NCI-H1417 (cell line): Measurements from ENCODE around the gene SLC16A4.
"Not testable (repeated sequence)": the region's sequence is repeated elsewhere in the genome, so short reads cannot be mapped to it uniquely, and the experiment has no call there.

ENCODE experiments used
- DNase-seq, 3 experiments: peaks; one replicate each; lab custom pipeline; 2025; lab: John Stamatoyannopoulos, UW

The SLC16A4 gene

DNA sequence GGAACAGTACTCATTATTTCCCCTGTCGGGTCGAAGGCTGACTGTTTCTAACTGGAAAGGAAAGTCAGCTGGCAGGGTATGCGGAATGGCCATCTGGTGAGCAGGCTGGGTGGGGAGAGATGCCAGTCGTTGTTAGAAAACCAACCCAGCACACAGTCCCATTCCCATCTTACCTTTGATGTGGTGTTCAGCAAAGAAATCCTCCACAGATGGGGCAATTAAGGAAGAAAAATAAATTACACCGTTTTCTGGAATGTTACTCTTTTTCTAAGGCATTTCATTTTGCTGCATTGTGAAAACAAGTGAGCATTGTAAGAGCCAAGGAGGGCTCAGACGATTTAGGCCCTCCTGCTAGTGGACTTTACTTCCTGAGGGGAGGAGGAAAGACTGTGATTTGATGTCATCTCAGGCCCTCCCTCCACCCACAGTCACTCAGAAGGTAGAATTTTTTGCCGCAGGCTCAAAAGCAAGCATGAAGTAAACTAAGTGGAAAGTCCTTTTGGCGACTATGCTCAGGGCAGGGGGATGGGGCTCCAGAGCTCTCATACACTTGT lies at the start of gene SLC16A4:
SLC16A4 (minus strand) TSS at position 335 of the 554 bp plus-strand sequence. CDS start 1,703 bp downstream, outside the sequence.
- no peak for DNase-seq

DNA sequence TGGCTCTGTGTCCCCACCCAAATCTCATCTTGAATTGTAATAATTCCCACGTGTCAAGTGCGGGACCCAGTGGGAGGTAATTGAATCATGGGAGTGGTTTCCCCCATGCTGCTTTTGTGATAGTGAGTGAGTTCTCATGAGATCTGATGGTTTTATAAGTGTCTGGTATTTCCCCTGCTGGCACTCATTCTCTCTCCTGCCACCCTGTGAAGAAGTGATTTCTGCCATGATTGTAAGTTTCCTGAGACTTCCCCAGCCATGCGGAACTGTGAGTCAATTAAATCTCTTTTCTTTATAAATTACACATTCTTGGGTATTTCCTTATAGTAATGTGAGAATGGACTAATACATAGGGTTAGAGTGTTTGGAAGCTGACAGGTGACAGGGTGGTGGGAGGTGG lies 49.0 kb upstream of the SLC16A4 start:
- DNase-seq: not testable (repeated sequence)

DNA sequence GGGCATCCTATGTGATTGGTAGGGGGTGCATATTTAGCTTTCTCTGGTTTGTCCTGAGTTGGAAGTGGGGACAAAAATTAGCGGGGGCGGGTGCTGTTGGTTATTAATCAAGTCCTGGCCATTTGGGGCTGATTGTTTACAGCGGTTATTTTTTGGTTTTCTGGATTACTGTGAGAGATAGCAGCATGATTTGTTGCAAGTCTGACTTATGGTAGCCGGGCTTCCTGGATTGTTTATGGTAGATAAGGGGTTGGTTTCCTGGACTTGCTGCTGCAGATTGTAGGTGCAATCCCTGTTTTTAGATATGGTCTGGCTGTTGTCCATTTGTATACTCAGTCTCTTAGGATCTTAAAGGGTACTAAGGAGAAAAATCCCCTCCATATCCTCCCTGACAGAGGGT lies 48.1 kb upstream of the SLC16A4 start:
- no peak for DNase-seq

DNA sequence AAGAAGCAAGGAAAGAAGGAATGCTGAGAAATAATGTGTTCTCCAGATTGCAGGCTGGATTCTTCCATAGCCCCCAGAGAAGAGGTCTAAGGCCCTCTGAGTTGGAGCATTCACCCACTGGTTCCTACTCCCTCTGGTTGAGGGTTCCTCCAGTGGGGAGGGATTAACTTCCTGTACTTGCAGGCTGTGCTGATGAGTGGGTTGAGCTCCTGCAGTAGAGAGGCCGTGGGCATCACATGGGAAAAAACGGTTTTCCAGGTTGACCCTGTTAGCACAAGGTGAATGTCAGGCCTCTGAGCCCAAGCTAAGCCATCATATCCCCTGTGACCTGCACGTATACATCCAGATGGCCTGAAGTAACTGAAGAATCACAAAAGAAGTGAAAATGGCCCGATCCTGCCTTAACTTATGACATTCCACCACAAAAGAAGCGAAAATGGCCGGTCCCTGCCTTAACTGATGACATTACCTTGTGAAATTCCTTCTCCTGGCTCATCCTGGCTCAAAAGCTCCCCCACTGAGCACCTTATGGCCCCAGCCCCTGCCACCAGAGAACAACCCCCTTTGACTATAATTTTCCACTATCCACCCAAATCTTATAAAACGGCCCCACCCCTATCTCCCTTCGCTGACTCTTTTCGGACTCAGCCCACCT lies 46.9 kb upstream of the SLC16A4 start:
- not testable (repeated sequence) for DNase-seq

DNA sequence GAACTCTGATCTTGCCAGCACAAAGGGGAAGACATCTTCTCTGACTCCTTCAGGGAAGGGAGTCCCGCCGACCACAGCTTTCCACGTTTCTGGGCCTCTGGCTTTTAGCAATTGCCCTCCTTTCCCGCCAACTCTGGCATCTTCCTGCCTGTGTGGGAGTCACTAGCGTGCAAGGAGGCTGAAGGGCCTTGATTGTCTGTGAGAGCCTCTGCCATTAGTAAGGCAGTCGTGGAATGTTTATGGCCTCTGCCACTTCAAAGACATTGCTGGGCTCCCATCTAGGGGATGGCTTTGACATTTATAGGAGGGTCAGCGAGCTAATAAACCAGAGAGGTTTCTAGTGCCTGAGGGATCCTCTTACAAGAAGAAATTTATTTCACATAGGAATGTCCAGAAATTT lies 45.8 kb upstream of the SLC16A4 start:
- no peak for DNase-seq

DNA sequence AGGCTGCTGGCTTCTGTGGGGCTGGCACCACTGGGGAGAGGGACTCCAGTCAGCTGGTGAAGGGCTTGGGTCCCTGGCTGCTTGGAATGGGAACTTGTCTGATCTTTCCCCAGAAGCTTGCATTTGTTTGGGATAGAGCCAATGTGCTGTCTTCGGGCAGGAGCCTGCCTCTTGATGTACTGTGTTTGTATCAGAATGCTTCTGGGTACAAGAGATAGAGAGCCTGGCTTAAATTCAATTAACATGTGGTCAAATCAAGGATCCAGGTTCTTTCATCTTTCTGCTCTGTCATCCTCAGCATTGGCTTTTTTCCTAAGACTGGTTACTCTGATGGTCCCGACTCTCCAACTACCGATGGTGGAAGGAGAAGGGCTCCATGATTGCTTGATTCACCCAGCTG lies 44.1 kb upstream of the SLC16A4 start:
- DNase-seq: no peak

DNA sequence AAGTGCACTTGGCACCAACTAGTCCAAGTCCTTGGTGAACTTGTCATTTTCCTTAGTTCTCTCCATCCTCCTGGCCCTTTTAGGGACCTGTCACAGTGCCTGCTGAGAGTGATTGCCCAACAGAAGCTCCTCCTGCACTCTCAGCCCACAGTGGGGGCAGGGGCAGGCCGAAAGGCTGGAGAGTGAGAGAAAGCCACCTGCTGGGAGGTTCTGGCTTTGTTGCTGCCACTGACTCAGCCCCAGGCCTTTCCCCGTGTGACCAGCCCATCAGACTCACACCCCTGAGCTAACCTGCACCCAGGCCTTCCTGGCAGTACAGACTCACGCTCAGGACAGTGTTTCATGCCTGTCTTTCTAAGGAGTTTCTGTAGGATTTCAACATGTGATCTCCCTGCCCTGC lies 43.0 kb upstream of the SLC16A4 start:
- peak in 2 of 3 experiments; percentile 7 to 38 for DNase-seq

DNA sequence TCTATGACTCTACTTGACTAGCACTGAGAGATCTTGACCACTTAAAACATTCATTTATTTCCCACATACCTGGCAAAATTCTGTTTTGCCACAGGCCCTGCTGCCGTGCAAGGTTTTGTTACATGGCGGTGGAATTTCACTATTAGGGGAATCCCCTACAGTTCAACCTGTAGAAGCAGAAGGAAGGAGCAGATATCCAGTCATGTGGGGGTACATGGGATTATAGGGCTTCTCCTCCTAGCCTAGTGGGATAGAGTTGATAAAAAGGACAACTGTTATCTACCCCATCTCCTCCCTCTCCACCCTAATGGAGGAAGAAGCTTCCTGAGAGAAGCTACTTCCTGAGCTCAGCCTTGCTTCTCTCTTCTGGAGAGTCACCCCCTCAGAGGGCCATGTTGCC lies 42.4 kb upstream of the SLC16A4 start:
- DNase-seq: no peak

DNA sequence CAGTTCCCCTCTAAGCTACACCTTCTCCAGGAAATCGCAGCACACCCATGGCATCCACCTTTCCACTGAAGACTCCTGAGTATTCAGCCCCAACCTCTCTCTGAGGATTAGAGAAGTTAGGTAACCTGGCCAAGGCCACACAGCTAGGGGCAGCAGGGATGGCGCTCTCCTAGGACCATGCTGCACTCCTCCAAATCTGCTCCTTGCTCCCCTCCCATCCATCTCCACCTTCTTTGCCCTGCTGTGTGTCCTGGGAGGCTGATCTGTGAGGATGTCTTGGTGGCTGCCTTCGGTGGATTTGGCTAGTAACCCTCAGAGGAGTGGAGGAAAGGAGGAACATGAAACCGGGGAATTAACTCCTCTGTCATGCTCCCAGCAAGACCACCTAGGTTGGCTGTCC lies 40.1 kb upstream of the SLC16A4 start:
- DNase-seq: no peak

DNA sequence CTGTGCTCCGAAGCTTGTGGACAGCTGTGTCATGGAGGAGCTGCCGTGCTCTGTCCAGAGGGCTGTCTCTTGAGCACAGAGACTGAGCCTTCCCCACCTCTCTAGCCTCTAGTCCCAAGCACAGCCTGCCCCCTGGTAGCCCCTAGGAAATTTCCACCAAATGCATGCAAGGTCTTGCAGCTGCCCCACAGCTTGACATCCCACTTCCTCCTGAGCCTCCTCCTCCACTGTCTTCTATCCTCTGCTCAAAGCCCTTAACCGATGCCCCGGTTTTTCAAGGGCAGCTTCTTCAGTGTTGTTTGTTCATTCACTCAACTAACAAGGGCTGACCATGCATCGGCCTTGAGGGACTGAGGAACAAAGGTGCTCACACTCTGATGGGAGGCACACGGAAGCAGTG lies 39.5 kb upstream of the SLC16A4 start:
- no peak for DNase-seq

DNA sequence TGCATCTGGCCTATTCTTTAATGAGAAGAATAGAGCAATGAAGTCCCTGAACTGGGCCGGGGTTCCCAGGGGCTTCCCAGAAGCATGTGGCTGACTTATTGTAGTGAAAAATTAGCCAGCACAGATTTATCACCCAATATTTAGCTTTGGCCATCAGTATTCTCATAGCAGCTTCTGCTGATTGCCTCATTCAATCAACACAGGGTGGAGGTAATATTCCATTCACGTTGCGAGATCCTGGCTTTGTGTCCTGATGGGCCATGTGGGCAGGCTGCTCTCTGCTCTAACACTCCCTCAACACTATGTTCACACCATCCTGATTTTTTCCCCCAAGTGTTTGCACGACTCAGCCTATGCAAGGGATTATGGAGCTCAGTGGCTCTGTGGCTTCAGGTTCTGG lies 38.1 kb upstream of the SLC16A4 start:
- no peak for DNase-seq

DNA sequence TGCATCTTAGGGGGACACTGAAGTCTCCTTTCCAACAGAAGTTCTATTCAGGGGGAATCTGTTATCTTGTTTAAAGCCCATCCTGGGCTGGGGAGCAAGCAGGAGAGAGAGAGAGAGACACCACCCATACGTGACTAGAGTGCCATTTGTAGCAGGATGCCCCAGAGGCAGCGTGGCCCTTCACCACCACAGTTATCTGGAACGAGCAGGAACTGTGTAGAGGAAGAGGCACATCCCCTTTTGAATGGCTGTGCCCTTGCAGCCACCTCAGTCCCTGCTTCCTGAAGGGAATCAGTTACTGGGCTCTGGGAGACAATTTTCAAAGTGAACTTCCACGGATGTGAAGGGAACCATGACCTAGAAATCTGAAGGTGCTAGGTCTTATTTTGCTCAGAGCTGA lies 36.0 kb upstream of the SLC16A4 start:
- no peak for DNase-seq

DNA sequence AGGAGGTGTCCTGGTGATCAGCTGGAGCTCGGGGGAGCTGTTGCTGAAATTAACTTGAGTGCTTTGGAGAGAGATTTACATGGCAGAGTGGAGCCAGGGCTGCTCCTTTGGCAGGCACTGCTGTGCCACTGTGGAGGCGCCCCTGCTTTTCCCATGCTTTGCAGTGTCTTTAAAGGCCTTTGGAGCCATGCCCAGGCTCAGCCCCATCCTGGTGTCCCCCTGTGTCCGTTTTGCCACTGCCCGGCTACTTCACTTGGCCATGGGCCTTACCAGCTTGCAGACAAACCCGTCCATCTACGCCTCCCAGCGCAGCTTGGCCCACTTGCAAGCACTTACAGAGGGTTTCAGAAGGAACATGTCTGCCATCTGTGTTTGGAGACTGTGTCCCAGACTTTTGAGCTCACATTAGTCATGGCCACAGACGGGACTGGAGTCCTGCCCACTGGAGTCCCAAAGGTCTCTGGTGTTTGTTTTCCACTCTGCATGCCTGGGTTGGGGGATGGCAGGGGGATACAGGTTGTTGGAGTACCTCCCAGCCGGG lies 34.9 kb upstream of the SLC16A4 start:
- no peak for DNase-seq

DNA sequence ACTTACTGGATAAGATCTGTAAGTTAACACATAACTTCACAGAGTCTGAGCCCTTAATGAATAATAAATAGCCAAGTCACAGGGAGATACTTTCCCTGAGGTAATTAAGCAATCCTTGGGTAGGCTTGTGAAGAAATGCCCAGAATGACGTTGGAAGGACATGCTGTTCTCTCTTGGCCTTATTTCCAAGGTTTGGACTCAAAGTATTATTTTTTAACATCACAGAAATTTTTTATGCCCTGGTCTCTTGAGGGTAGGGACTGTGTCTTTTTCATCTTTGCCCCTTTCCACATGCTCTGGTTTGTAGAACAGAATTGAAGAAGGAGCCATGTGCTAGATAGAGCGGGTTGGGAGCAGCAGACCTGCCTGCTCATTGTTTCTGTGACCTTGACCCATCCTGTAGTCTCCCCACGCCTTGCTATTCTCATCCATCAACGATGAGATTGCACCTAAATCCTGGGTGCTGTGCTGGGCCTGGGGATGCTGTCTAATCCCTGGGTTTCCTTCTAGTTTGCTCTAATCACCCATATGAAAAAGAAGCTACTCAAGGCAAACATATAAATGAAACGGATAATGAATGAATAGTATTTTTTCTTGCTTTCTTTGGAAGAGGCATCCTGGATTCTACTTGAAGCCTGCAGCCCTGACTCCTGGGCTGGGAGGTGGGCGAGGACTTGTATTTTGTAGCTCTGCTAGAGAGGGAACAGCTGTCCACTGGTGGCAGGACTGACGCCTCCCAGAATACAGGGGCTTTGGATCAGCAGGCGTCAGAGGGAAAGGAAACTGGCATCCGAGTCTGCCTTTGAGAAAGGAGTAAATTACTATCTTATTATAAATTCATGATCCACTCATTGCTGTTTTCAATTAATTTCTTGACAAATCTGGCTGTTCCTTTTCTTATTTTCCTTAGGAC lies 34.1 kb upstream of the SLC16A4 start:
- DNase-seq: no peak

DNA sequence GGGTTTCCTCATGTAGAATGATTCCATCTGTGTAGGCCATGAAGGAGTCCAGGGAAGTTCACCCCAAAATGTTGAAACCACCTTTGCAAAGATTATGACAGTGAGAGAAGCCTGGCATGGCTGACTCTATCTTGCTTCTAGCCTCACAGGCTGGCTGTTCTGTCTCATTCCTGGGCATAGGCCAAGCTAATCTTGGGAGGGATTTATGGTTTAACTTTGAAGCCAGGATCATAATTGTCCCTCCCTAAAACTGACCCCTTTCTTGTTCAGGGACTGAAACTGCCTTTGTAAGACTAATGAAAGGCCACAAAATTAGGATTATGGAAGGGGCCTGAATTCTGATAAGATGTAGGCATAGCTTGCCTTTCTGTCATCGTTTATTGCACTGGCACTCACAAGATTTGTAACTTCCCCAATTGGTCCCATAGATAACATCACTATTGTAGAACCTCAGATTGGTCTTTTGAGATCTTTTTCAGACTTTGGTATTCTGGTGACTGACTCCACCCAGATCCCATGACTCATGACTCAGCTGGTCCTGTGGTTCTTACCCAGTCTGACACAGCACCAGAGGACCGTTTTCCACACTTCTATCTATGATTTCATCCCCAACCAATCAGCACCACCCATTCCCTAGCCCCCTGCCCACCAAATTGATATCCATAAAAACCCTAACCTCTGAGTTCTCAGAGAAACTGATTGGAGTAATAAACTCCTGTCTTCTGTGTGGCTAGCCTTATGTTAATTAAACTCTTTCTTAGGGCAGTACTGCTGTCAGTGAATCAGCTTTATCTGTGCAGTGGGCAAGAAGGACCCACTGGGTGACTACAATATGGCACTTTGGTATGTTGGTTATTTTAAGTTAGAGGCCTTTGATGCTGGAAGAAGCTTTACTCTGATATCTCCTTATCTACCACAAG lies 30.3 kb upstream of the SLC16A4 start:
- DNase-seq: no peak

DNA sequence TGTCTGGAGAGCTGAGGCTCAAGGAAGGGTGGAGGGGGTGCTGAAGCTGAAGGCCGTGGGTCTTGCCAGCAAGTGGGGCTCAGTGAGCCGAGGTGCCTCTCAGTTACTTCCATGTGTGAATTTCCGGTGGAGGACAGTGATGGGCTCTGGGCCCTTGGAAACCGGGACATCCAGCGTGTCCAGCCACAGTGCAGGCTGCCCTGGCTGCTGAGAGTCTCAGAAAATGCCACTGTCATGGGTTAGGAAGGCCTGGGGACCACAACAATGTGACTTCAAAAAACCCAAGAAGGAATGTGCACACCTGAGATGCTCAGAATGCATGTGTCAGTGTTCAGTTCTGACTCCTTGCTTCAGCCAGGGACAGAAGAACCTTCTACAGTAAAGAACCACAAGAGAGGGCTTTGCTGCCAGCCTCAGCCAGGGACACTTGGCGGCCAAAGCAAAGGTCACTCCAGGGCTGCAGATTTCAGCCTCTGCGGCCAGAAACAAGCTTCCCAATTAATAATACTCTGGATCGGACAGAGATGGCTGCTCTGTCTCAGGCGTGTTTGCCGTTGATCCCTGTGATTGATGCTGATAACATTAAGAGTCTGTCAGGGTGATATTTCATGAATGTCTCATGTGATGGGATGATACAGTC lies 29.3 kb upstream of the SLC16A4 start:
- no peak for DNase-seq

DNA sequence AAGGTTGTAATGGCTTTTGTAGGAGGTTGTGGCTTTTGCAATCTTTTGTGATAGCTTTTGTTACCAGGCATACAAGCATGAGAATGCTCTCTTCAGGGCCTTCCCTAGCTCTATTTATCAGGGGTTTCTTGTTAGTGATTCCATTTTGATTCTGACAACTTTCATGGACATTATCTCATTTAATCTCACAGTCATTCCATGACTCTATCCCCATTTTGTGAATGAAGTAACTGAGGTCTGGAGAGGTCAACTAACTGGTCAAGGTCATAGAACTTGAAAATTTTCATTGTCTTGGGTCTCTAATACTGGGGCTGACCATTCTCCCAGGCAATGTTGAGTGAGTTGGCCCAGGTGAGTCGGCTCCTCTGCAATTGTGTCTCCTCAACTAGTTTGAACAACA lies 27.9 kb upstream of the SLC16A4 start:
- DNase-seq: no peak

DNA sequence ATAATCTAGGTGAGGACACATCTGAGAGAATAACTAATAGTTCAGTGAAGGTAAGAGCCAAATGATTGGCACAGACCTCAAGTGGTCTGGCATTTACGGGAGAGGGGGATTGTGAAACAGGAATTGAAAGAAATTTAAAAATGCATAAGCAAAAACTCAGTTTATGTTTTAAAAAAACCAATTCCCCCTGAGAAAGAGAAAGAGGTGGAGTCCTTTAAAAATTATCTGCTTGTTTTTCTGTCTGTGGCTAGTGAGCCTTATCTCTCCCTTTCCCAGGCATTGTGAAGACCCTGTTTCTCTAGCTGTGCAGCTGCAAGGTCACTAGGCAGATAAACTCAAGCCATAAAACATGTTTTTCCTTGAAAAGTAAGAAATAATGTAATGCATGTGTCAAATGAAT lies 22.2 kb upstream of the SLC16A4 start:
- not testable (repeated sequence) for DNase-seq

DNA sequence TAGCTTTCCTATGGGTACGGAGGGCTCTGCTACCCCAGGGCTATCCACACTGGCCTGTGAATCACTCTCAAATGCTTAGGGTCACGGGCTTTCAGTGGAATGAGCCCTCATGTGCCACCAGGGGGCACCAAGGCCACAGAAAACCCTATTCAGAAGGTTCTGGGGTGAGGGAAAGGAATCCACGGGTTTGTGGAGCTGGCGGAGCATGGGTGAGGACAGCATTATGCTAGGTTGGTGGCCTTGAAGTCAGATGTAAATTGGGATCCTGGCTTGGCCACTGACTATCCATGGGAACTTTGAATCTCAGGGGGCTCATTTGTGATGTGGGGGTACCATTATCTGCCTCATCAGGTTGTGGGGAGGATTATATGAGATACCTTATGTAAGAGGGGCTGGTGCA lies 21.8 kb upstream of the SLC16A4 start:
- peak; percentile 10 to 66 (median 39) for DNase-seq

DNA sequence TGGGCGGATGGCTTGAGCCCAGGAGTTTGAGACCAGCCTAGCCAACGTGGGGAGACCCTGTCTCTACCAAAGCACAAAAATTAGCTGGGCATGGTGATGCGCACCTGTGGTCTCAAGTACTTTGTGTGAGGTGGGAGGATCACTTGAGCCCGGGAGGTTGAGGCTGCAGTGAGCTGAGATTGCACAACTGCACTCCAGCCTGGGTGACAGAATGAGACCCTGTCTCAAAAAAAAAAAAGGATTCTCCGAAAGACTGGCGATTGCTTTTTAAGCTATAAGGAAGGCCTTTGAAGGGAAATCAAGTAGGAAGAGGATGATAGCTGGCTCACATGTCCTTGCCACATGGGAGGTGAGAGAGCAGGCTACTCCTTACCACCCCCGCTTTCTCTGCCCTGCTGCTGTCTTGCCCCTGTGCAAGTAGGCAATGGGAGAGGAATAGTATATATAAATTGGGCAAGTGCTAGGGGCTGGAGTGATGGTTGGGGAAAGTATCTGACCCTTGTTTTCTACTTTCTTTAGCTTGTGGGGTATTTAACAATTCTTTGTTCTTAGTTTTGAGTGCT lies 20.4 kb upstream of the SLC16A4 start:
- no peak for DNase-seq

DNA sequence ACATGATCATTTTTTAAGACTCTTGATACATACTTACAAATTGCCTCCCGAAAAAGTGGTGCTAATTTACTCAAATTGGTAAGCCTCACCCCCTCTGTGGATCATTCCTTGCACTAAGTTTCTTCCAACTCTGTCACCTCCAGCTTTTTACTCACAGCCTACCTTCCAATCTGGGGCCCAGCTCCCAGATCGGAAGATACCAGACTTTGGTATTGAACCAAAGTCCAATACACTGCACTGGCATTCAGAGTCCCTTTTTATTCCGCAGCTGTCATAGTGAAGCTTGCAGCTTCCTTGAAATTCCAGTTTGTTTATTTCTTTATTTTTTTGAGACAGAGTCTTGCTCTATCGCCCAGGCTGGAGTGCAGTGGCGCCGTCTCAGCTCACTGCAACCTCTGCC lies 18.5 kb upstream of the SLC16A4 start:
- DNase-seq: no peak
